AML-193 (cell line): ENCODE measurements around the gene ZNF70.

Experiments
- DNase-seq, 2 experiments: peaks; one replicate each; lab custom pipeline; 2025; lab: John Stamatoyannopoulos, UW

The ZNF70 gene

GRCh38 chr22:23716811-23717801 lies 33.8 kb downstream of the ZNF70 start:
- DNase-seq = peak; percentile 52 to 56

GRCh38 chr22:23715806-23716375 lies 35.0 kb downstream of the ZNF70 start:
- peak; percentile 4 to 21 for DNase-seq

DNA sequence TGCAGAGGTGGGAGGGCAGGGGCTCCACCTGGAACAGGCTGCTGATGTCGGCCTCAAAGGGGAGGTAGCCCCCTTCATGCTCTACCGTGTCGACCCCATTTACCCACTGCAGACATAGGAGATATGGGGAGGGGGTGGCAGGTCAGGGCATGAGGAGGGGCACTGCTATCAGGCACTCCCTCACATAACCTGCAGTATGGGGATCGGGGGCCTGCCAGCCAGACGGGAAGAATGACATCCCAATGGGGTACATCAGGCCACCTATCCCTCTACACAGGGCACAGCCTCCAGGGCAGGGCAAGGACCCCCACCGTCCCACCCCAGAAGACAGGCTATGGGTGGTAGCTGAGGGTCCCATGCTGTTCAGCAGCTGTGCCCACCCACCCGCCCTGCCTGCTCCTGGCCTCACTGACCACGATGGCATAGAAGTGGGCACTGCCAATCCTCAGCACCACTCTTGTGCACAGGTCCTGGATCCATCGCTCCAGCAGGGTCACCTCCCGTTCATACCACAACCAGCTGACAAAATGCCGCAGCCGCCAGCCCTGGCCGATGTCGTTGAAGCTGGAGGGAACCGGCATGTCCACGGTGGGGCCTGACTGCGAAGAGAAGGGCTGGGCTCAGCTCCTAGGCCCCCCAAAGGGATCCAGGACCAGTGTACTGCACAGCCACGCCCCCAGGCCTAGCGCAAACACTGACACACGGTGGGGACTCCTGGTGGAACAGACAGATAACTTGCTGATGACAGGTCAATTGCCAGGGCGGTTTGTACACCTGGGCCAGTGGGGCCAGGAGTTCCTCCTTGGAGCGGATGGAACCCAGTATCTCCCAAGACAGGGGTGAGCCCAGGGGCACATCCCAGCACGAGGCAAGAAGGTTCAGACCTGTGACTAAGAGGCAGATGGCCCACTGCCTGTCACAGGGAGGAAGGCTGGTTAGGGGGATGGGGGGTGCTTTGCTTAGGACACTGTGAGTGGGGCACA lies 36.0 kb downstream of the ZNF70 start:
- no peak for DNase-seq

DNA sequence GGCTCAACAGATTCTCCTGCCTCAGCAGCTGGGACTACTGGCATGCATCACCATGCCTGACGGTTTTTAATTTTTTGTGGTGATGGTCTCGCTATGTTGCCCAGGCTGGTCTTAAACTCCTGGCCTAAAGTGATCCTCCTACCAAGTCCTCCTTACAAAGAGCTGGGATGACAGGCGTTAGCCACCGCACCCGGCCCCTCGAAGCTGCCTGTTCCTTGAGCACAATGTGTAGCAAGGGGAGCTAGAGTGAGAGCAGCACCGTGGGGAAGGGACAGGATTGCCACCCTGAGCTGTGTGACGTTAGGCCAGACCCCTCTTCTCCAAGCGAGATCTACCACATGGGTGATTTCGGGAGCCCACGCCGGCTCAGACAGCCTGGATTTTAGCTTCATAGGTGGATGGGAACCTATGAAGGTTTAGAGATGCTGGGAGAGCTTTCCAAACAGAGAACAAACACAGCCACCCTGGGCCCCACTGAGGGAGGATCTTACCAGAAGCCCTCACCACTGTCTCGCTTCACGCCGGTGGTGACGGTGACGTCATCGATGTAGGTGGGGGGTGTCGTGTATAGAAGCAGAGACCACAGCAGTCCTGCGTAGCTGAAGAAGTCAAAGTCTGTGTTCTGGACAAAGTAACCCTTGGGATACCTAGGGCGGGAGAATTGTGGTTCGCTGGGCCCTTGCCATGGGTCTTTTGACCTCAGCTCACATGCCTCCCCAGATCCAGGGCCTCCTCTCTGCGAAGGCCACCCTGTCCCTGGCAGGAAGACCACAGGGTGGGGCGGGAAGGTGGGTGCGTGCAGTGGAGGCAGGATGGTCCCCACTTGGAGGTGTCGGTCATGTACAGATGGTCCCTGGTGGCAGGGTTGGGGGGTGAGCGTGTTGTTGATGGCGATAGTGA lies 37.0 kb downstream of the ZNF70 start:
- DNase-seq = no peak

GRCh38 chr22:23712256-23712655 lies 38.7 kb downstream of the ZNF70 start:
- no peak for DNase-seq

DNA sequence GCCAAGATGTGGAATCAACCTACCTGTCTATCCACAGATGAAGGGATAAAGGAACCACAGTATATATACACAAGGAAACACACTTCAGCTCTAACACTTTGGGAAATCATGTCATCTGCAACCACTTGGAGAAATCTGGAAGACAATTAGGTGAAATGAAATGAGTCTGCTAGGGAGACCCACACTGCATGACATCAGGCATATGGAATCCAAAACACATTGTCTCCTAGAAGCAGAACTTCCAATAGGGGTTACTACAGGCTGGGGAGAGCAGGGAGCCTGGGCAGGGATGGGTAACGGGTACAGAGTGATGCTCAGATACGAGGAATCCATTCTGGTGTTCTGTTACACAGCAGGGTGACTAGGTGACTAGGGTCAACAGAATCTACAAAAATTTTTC lies 41.8 kb downstream of the ZNF70 start:
- DNase-seq = no peak

GRCh38 chr22:23708270-23708669 lies 42.6 kb downstream of the ZNF70 start:
- no peak for DNase-seq

DNA sequence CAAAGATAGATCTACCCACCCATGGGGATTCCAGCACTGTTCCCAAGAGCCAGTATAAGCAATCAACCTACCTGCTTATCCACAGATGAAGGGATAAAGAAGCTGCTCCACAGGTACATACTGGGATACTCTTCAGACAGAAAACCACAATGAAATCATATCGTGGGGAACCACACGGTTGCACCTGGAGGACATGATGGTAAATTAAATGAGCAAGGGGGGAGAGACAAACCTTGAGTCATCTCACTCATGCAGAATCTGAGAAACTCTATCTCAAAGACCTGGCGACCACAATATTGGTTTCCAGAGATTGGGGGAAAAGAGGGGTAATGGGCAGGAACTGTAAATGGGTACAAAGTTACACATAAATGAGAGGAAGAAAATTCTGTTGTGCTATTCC lies 45.6 kb downstream of the ZNF70 start:
- DNase-seq = no peak

DNA sequence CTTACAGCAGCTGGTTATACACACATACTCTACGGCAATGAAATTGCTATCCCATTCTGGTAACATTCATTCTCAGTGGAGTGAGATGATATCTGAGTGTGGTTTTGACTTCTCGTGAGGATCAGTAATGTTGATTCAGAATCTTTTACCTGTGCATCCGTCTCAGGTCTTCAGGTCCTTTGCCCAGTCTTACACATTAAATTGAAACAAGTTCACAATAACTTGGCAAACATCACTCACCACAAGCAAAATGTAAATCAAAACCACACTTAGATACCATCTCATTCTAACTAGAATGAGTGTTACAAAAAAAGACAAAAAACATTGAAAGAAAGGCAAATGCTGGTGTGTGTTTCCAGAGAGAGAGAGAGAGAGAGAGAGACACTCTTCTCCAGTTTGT lies 46.1 kb downstream of the ZNF70 start:
- DNase-seq = no peak

DNA sequence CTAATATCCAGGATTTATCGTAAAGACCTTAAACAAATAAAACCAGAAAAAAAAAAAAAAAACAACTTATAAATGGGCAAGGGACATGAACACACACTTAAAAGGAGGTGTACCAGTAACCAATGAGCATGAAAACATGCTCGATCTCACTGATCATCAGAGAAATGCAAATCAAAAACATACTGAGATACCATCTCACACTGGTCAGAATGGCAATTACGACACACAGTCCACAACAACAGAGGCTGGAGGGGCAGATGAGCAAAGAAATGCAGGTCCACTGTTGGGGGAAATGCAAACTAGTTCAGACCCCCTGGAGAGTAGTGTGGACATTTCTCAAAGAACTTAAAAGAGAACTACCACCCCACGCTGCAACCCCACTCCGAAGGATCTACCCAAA lies 46.9 kb downstream of the ZNF70 start:
- DNase-seq = no peak

DNA sequence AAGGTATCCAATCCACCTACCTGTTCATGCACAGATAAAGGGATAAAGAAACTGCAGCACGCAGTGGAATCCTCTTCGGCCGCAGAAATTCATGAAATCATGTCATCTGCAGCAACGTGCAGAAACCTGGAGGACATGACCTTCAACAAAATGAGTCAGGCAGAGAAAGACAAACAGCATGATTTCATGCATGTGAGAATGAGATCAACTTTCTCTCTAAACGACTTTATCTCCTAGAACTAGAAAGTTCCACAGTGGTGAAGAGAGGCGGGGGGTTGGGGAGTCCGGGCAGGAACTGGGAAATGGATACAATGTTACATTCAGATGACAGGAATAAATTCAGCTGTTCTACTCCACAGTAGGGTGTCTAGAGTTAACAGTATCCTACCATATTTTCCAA lies 50.2 kb downstream of the ZNF70 start:
- DNase-seq = no peak

GRCh38 chr22:23698673-23699235 lies 52.2 kb downstream of the ZNF70 start:
- no peak for DNase-seq

GRCh38 chr22:23698094-23698493 lies 52.8 kb downstream of the ZNF70 start:
- peak; percentile 5 to 18 for DNase-seq

DNA sequence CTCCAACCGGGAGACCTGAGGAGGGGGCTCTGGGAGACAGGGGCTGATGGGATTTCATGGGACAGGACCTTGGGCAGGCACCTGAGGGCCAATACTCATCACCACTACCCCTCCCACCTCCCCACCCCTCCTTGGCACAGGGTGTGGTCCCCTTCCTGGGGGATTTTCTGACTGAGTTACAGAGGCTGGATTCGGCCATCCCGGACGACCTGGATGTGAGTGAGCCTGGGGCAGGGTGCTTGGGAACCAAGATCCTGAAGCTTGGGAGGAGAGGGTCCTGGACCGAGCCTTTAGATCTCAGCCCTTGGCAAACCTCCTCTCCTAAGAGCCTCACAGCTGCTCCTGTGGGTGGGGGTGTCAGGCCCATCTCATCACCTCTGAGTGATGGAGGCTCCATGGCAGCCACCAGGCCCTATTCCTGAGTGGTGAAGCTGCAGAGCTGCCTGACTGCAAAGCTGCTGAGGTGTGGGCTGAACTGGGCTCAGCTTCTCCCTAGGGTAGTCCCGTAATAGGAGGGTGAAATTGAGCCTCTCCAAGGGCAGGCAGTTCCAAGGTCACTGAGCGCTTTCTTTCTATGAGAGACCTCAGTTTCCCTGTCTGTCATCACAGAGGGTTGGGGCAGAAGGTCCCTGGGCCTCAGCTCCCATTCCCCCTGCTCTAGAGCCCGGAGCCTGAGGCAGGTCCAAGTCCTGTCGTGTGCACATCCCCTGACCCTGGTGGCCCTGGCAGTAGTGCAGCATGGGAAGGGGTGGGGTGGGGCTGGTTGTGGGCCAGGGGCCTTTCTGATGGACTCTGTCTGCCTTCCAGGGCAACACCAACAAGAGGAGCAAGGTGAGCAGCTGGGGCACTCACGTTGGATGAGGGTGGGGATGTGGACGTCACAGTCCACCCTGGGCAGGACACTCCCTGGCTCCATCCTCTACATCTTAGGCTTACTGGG lies 53.6 kb downstream of the ZNF70 start:
- DNase-seq = no peak

DNA sequence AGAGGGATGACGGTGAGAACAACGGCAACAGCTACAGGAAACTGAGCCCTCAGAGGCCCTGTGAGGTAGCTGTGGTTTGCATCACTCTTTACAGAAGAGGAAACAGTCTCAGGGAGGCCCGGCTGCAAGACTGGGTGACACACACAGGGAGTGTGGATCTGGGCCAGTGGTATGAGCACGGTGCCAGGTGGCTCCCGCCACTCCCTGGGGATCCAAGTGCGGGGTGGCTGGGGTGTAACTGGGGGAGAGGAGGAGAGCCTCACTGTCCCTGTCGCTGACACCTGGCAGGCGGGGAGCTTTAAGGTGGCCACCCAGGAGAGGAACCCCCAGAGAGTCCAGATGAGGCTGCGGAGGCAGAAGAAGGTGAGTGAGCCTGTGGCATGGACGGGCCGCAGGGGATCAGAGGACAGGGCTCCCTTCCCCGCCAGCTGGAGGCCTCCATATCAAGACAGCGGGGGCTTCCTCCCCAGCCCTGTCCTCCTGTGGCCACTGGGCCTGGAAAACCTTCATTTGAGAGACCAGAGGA lies 54.5 kb downstream of the ZNF70 start:
- peak; percentile 64 to 68 for DNase-seq

DNA sequence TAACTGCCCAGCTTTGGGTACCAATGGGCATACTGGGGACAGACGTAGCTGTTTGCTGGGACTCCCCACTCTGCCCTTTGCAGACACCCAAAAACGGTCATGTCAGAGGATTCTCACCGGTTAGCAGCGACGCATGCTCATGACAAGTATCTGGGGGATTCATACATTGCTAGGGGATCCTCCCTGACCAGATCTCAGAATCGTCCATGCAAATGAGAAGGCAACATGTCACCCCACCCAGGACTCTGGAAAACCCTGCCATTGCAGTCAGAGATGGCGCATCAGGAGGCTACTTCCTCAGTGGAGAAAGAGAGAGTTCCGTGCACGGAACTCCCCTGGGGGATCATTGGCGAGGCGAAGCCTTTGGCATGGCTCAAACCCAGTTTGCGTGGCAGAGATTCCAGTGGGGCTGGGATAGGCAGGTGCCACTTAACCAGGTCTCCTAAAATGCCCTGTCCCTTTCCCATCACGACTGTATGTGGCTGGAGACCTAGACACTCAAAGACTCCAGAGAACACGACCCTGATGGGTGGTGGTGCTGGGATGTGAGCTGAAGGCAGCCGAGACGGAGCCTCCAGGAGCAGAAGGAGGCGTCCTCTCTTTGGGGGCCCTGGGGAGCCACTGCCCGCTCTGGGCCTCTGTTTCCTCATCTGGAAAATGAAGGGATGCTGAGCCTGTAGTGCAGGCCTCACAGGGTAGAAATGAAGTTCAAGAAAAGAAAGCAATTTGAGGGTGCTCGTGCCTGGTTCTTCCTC lies 55.2 kb downstream of the ZNF70 start:
- no peak for DNase-seq

DNA sequence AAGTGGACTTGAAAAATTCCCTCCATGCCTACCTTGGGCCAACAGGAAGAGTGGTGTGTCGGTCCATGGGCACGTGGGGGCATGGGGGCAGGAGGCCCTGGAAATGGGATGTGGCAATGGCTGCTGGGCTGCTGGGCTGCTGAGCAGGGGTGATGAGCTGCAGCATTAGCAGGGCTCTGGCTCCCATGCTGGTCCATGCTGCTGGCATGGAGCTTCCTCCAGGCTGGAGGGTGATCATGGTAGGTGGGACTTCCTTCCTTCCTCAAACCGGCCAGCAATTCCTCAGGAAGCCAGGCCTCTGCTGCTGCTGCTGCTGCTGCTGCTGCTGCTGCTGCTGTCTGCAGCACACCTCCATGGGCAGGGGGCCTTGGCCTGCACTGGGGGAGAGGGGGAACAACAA lies 55.8 kb downstream of the ZNF70 start:
- DNase-seq = no peak

- DNase-seq = no peak
Measured at GRCh38 chr22:23693979-23694680, 56.8 kb downstream of the ZNF70 start.
